OCI-LY1 (cell line): Measurements from ENCODE around the gene ARHGEF28.

ENCODE experiments used
- H2AFZ ChIP-seq: fragments of 200-600 bp; sonication (generic), shearing (Covaris generic); 2 replicates; pipeline ENCODE4 v1.6.0; 2014; ENCODE audit warnings: antibody characterized with exemption, mild to moderate bottlenecking, low read length
- H3F3A ChIP-seq: fragments of 200-600 bp; sonication (generic), shearing (Covaris generic); 2 replicates; pipeline ENCODE4 v1.6.0; 2014; ENCODE audit warnings: mild to moderate bottlenecking, antibody characterized with exemption, low read length, moderate library complexity; ENCODE audit not compliant: insufficient read depth
- H3K27ac ChIP-seq: fragments of 200-600 bp; sonication (generic); 2 replicates; pipeline ENCODE4 v1.5.1; 2014; ENCODE audit warnings: low read length, mixed run types, mild to moderate bottlenecking, low read depth; ENCODE audit not compliant: poor library complexity, severe bottlenecking
- H3K27me3 ChIP-seq: fragments of 200-600 bp; sonication (generic); 2 replicates; pipeline ENCODE4 v1.6.0; 2014; ENCODE audit warnings: antibody characterized with exemption, mild to moderate bottlenecking, low read length, moderate library complexity; ENCODE audit not compliant: insufficient read depth
- H3K36me3 ChIP-seq: fragments of 200-600 bp; sonication (generic); 2 replicates; pipeline ENCODE4 v1.6.1; 2014; ENCODE audit warnings: mild to moderate bottlenecking, antibody characterized with exemption, low read length, moderate library complexity, mixed read lengths; ENCODE audit not compliant: insufficient read depth
- H3K4me1 ChIP-seq: fragments of 200-600 bp; sonication (generic); 2 replicates; pipeline ENCODE4 v1.5.1; 2014; ENCODE audit warnings: mild to moderate bottlenecking, low read length, moderate library complexity; ENCODE audit not compliant: insufficient read depth, severe bottlenecking
- H3K4me2 ChIP-seq: fragments of 200-600 bp; sonication (generic), shearing (Covaris generic); 2 replicates; pipeline ENCODE4 v1.6.1; 2014; ENCODE audit warnings: low read length
- H3K4me3 ChIP-seq: fragments of 200-600 bp; sonication (generic); 2 replicates; pipeline ENCODE4 v1.5.1; 2014; ENCODE audit warnings: low read length, low read depth, mild to moderate bottlenecking, mixed read lengths; ENCODE audit not compliant: poor library complexity, severe bottlenecking
- H3K79me2 ChIP-seq: fragments of 200-600 bp; shearing (Covaris generic); 2 replicates; pipeline ENCODE4 v1.6.1; 2016; ENCODE audit warnings: mixed run types, low read length, mixed read lengths; ENCODE audit not compliant: insufficient read depth
- H3K9ac ChIP-seq: fragments of 200-600 bp; sonication (generic), shearing (Covaris generic); 2 replicates; pipeline ENCODE4 v1.6.1; 2014; ENCODE audit warnings: mild to moderate bottlenecking, low read length, mixed read lengths
- H3K9me2 ChIP-seq: fragments of 200-600 bp; sonication (generic), shearing (Covaris generic); 2 replicates; pipeline ENCODE4 v1.6.1; 2014; ENCODE audit warnings: low read depth, mild to moderate bottlenecking, low read length, mixed read lengths
- H3K9me3 ChIP-seq: fragments of 200-600 bp; shearing (Covaris generic); 2 replicates; pipeline ENCODE4 v1.6.1; 2014; ENCODE audit warnings: low read length, mixed read lengths
- H4K20me1 ChIP-seq: fragments of 200-600 bp; sonication (generic), shearing (Covaris generic); 2 replicates; pipeline ENCODE4 v1.6.0; 2016; ENCODE audit warnings: mild to moderate bottlenecking, low read length; ENCODE audit not compliant: insufficient read depth
- CTCF ChIP-seq: fragments of 200-600 bp; sonication (generic), shearing (Covaris generic); IDR thresholded peaks from 2 replicates; pipeline ENCODE4 v1.5.1; 2017; ENCODE audit warnings: mild to moderate bottlenecking, antibody characterized with exemption, low read length, moderate library complexity, mixed read lengths
- EZH2 ChIP-seq: fragments of 200-600 bp; sonication (generic), shearing (Covaris generic); IDR thresholded peaks from 2 replicates; pipeline ENCODE4 v1.8.0; 2017; ENCODE audit warnings: borderline replicate concordance, mixed run types, mild to moderate bottlenecking, antibody characterized with exemption, low read length, moderate library complexity, mixed read lengths

Gene ARHGEF28

GRCh38 chr5:73964352-73964865 lies 338.4 kb downstream of the ARHGEF28 start:
- Histone ChIP-seq H4K20me1 (no peaks in the 10 kb centered on the region), H3F3A (no peaks in the 10 kb centered on the region), H3K9ac (no peak overlapping the region), H3K9me2 (no peaks in the 10 kb centered on the region), H2AFZ (no peak overlapping the region), H3K4me1 (peaks cover 10% of the 10 kb centered on the region), H3K4me2 (no peak overlapping the region), H3K79me2 (no peaks in the 10 kb centered on the region), H3K27ac (no peak overlapping the region), H3K27me3 (no peaks in the 10 kb centered on the region), H3K9me3 (no peaks in the 10 kb centered on the region), H3K4me3 (no peak overlapping the region), H3K36me3 (no peaks in the 10 kb centered on the region)
- TF ChIP-seq EZH2 (no peak), CTCF (no peak)

- no peak overlapping the region for H3K9ac ChIP-seq
- H3F3A ChIP-seq = no peaks in the 10 kb centered on the region
- H3K9me3 ChIP-seq = no peaks in the 10 kb centered on the region
- no peaks in the 10 kb centered on the region for H3K79me2 ChIP-seq
- no peak overlapping the region for H3K4me2 ChIP-seq
- no peaks in the 10 kb centered on the region for H3K4me1 ChIP-seq
- no peak overlapping the region for H3K27ac ChIP-seq
- TF ChIP-seq EZH2 = no peak
- TF ChIP-seq CTCF = no peak
- no peaks in the 10 kb centered on the region for H3K36me3 ChIP-seq
- no peaks in the 10 kb centered on the region for H4K20me1 ChIP-seq
- no peaks in the 10 kb centered on the region for H3K9me2 ChIP-seq
- no peaks in the 10 kb centered on the region for H3K27me3 ChIP-seq
- H2AFZ ChIP-seq = no peak overlapping the region
- no peak overlapping the region for H3K4me3 ChIP-seq
Measured at GRCh38 chr5:73966451-73966850, 340.5 kb downstream of the ARHGEF28 start.

GRCh38 chr5:73967347-73967746 lies 341.4 kb downstream of the ARHGEF28 start:
- no peaks in the 10 kb centered on the region for H3K27me3 ChIP-seq
- no peak overlapping the region for H3K4me2 ChIP-seq
- TF ChIP-seq CTCF (no peak), EZH2 (no peak)
- no peak overlapping the region for H3K9ac ChIP-seq
- H3K79me2 ChIP-seq = no peaks in the 10 kb centered on the region
- H3K36me3 ChIP-seq = no peaks in the 10 kb centered on the region
- H3K9me3 ChIP-seq = no peaks in the 10 kb centered on the region
- no peak overlapping the region for H2AFZ ChIP-seq
- H3K4me3 ChIP-seq = no peak overlapping the region
- no peaks in the 10 kb centered on the region for H4K20me1 ChIP-seq
- H3K27ac ChIP-seq = no peak overlapping the region
- H3F3A ChIP-seq = no peaks in the 10 kb centered on the region
- no peaks in the 10 kb centered on the region for H3K4me1 ChIP-seq
- H3K9me2 ChIP-seq = no peaks in the 10 kb centered on the region
